DND-41 (cell line): Measurements from ENCODE around the gene KCNIP4.

Experiments used
- CTCF ChIP-seq: IDR thresholded peaks from 2 replicates; pipeline ENCODE4 v1.5.1; 2012; ENCODE audit warnings: borderline replicate concordance, low read length, moderate library complexity, mild to moderate bottlenecking; ENCODE audit not compliant: poor library complexity, severe bottlenecking; ENCODE audit errors: extremely low read depth
- EZH2 ChIP-seq: IDR thresholded peaks from 3 replicates; pipeline ENCODE4 v1.6.1; 2012; ENCODE audit warnings: borderline replicate concordance, low read depth, mild to moderate bottlenecking, moderate library complexity, low read length, inconsistent platforms; ENCODE audit not compliant: severe bottlenecking

- TF ChIP-seq CTCF: no peak
- no peak for TF ChIP-seq EZH2
Observed at GRCh38 chr4:21753084-21753760, 195.3 kb downstream of the KCNIP4 start.
